ENCODE data around the gene DPYSL4. TPM values are rescaled to one million over a fixed set of nuclear protein-coding genes. Genes with fewer than 3 reads are reported as not detected.
A peak's percentile ranks its signal among the peaks of the same experiment; 100 is the strongest.

DPYSL4 gene
- total and polyA plus RNA-seq, 2 experiments from 2014 or later, result 2.1 TPM

DNA sequence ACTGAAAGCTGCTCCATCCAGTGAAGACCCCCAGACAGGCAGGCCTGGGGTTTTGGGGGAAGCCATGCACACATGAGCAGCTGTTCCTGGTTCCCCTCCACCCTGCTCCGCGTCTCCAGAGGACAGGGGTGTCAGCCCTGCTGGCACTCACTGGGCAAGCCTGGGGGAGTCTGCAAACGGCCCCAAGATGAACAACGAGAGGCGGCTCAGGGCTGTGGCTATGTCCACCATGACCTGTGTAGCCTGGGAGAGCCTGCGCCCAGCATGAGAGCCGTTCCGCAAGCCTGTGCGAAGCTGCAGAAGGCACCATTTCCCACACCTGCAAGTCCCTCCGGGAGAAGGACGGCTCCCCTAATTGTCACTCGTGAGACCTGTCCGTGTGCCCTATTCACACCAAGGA, 59.5 kb downstream of the DPYSL4 start:
- no peak for DNase-seq
- no peaks in the 10 kb centered on the region for H3K79me2 ChIP-seq (ENCODE audit: insufficient read depth)
- no peak overlapping the region for H3K27ac ChIP-seq
- no peak overlapping the region for H3K9ac ChIP-seq
- no peak overlapping the region for H3K4me2 ChIP-seq (ENCODE audit: unreplicated experiment)
- H3F3A ChIP-seq (ENCODE audit: insufficient read depth), result no peaks in the 10 kb centered on the region
- in situ Hi-C loops (cut with MboI), result no loop called here
- no peaks in the 10 kb centered on the region for H4K20me1 ChIP-seq (ENCODE audit: insufficient read depth)
- no peaks in the 10 kb centered on the region for H3K36me3 ChIP-seq (ENCODE audit: low read depth)
- no peaks in the 10 kb centered on the region for H3K9me3 ChIP-seq (ENCODE audit: low read depth)
- H3K9me2 ChIP-seq (ENCODE audit: insufficient read depth), result no peaks in the 10 kb centered on the region
- 90 to 91% methylated on average over 13 of the region's 13 CpGs for WGBS, 2 experiments (ENCODE audit: low coverage in 1 of 2, low lambda C conversion rate in 2 of 2, missing lambda C conversion rate in 2 of 2)
- H3K4me3 ChIP-seq, result no peak overlapping the region
- H3K27me3 ChIP-seq (replicated peaks; ENCODE audit: insufficient read depth), result no peaks in the 10 kb centered on the region
- H2AFZ ChIP-seq, result no peak overlapping the region
- H3K4me1 ChIP-seq (ENCODE audit: insufficient read depth), result no peaks in the 10 kb centered on the region
- TF ChIP-seq EZH2phosphoT487 (IDR thresholded peaks at IDR 0.05; ENCODE audit: insufficient read depth, low read depth), result no peak
- TF ChIP-seq EZH2 (IDR thresholded peaks at IDR 0.05; ENCODE audit: insufficient read depth, poor library complexity, severe bottlenecking), result no peak

- DNase-seq, result peak; percentile 28
- Histone ChIP-seq H3K9ac (no peak overlapping the region), H3K9me3 (ENCODE audit: low read depth) (no peaks in the 10 kb centered on the region), H3K27ac (no peak overlapping the region), H4K20me1 (ENCODE audit: insufficient read depth) (no peaks in the 10 kb centered on the region), H3K4me3 (no peak overlapping the region), H3F3A (ENCODE audit: insufficient read depth) (no peaks in the 10 kb centered on the region), H3K9me2 (ENCODE audit: insufficient read depth) (no peaks in the 10 kb centered on the region), H3K36me3 (ENCODE audit: low read depth) (no peaks in the 10 kb centered on the region), H3K79me2 (ENCODE audit: insufficient read depth) (no peaks in the 10 kb centered on the region), H3K4me2 (ENCODE audit: unreplicated experiment) (no peak overlapping the region), H2AFZ (no peak overlapping the region), H3K27me3 (replicated peaks; ENCODE audit: insufficient read depth) (no peaks in the 10 kb centered on the region), H3K4me1 (ENCODE audit: insufficient read depth) (no peaks in the 10 kb centered on the region)
- TF ChIP-seq EZH2 (IDR thresholded peaks at IDR 0.05; ENCODE audit: insufficient read depth, poor library complexity, severe bottlenecking) (no peak), EZH2phosphoT487 (IDR thresholded peaks at IDR 0.05; ENCODE audit: insufficient read depth, low read depth) (no peak)
- in situ Hi-C loops (cut with MboI), result no loop called here
- WGBS, 2 experiments (ENCODE audit: low coverage in 1 of 2, low lambda C conversion rate in 2 of 2, missing lambda C conversion rate in 2 of 2), result 31 to 32% methylated on average over 16 to 19 of the region's 19 CpGs
Measured at GRCh38 chr10:132247943-132248342, 61.2 kb downstream of the DPYSL4 start.

GRCh38 chr10:132248455-132249225, 61.9 kb downstream of the DPYSL4 start:
- Histone ChIP-seq H3K9me2 (ENCODE audit: insufficient read depth) (no peaks in the 10 kb centered on the region), H3K9me3 (ENCODE audit: low read depth) (no peaks in the 10 kb centered on the region), H2AFZ (no peak overlapping the region), H3K27ac (no peak overlapping the region), H3K9ac (no peak overlapping the region), H3K36me3 (ENCODE audit: low read depth) (no peaks in the 10 kb centered on the region), H3K27me3 (replicated peaks; ENCODE audit: insufficient read depth) (no peaks in the 10 kb centered on the region), H4K20me1 (ENCODE audit: insufficient read depth) (no peaks in the 10 kb centered on the region), H3K4me1 (ENCODE audit: insufficient read depth) (no peaks in the 10 kb centered on the region), H3K79me2 (ENCODE audit: insufficient read depth) (no peaks in the 10 kb centered on the region), H3F3A (ENCODE audit: insufficient read depth) (no peaks in the 10 kb centered on the region), H3K4me2 (ENCODE audit: unreplicated experiment) (peak overlapping the region; percentile 49), H3K4me3 (no peak overlapping the region)
- peak; percentile 57 for DNase-seq
- in situ Hi-C loops (cut with MboI), result no loop called here
- TF ChIP-seq EZH2phosphoT487 (IDR thresholded peaks at IDR 0.05; ENCODE audit: insufficient read depth, low read depth), result no peak
- no peak for TF ChIP-seq EZH2 (IDR thresholded peaks at IDR 0.05; ENCODE audit: insufficient read depth, poor library complexity, severe bottlenecking)
- 57 to 60% methylated on average over 28 to 38 of the region's 38 CpGs for WGBS, 2 experiments (ENCODE audit: low coverage in 1 of 2, low lambda C conversion rate in 2 of 2, missing lambda C conversion rate in 2 of 2)

GRCh38 chr10:132249226-132249724, 62.5 kb downstream of the DPYSL4 start:
- H3K36me3 ChIP-seq (ENCODE audit: low read depth), result no peaks in the 10 kb centered on the region
- H3K9me3 ChIP-seq (ENCODE audit: low read depth), result no peaks in the 10 kb centered on the region
- H2AFZ ChIP-seq, result no peak overlapping the region
- no peak overlapping the region for H3K27ac ChIP-seq
- no peak overlapping the region for H3K4me2 ChIP-seq (ENCODE audit: unreplicated experiment)
- DNase-seq, result no peak
- H3F3A ChIP-seq (ENCODE audit: insufficient read depth), result no peaks in the 10 kb centered on the region
- in situ Hi-C loops (cut with MboI), result no loop called here
- no peaks in the 10 kb centered on the region for H3K27me3 ChIP-seq (replicated peaks; ENCODE audit: insufficient read depth)
- 91 to 94% methylated on average over 10 to 11 of the region's 11 CpGs for WGBS, 2 experiments (ENCODE audit: low coverage in 1 of 2, low lambda C conversion rate in 2 of 2, missing lambda C conversion rate in 2 of 2)
- TF ChIP-seq EZH2 (IDR thresholded peaks at IDR 0.05; ENCODE audit: insufficient read depth, poor library complexity, severe bottlenecking), result no peak
- TF ChIP-seq EZH2phosphoT487 (IDR thresholded peaks at IDR 0.05; ENCODE audit: insufficient read depth, low read depth), result no peak
- H3K4me3 ChIP-seq, result no peak overlapping the region
- no peaks in the 10 kb centered on the region for H3K79me2 ChIP-seq (ENCODE audit: insufficient read depth)
- H4K20me1 ChIP-seq (ENCODE audit: insufficient read depth), result no peaks in the 10 kb centered on the region
- no peaks in the 10 kb centered on the region for H3K9me2 ChIP-seq (ENCODE audit: insufficient read depth)
- no peaks in the 10 kb centered on the region for H3K4me1 ChIP-seq (ENCODE audit: insufficient read depth)
- H3K9ac ChIP-seq, result no peak overlapping the region

Data from GM23248 (cell line).